Testis (tissue), 3 donors: ENCODE measurements around the gene ASIC4. TPM values are rescaled to one million over a fixed set of nuclear protein-coding genes. Genes with fewer than 3 reads are reported as not detected.

Experiments used
- DNase-seq: peaks from one replicate; pipeline ENCODE4 v3.0.0-alpha.2; 2019
- H3K27ac ChIP-seq, 2 donors: fragments of 200-600 bp; sonication (generic); one replicate each; pipeline ENCODE4 v1.5.1; 2019
- H3K27me3 ChIP-seq: fragments of 200-600 bp; sonication (generic); one replicate; pipeline ENCODE4 v1.5.1; 2019
- H3K36me3 ChIP-seq: fragments of 200-600 bp; sonication (generic); one replicate; pipeline ENCODE4 v1.5.1; 2017; ENCODE audit warnings: low read depth; ENCODE audit errors: missing control alignments
- H3K4me1 ChIP-seq: fragments of 200-600 bp; sonication (generic); one replicate; pipeline ENCODE4 v1.5.1; 2019
- H3K4me3 ChIP-seq, 2 donors: fragments of 200-600 bp; sonication (generic); one replicate each; pipeline ENCODE4 v1.5.1; 2017 to 2019
- H3K9me3 ChIP-seq: fragments of 200-600 bp; sonication (generic); one replicate; pipeline ENCODE4 v1.5.1; 2017
- CTCF ChIP-seq, 3 experiments: fragments of 450-650 bp in 2 of 3; fragments of 200-600 bp in 1 of 3; sonication (generic) in 1 of 3; IDR thresholded peaks; one replicate each; pipeline ENCODE4 v1.5.1; 2016 to 2019; ENCODE audit warnings: antibody characterized with exemption in 3 of 3, mild to moderate bottlenecking in 2 of 3, moderate library complexity in 1 of 3
- POLR2A ChIP-seq: fragments of 450-650 bp; IDR thresholded peaks from one replicate; pipeline ENCODE4 v1.6.1; 2017; ENCODE audit warnings: antibody characterized with exemption, mild to moderate bottlenecking, moderate library complexity
- WGBS, 2 donors: methylation state at CpG; one replicate each; pipeline ENCODE4 v1.1.5; 2018; 5-methylcytosine and 5-hydroxymethylcytosine counted together
- intact Hi-C: fragments of 100-400 bp; cut with DNase I; formaldehyde crosslinking; loops from one replicate; pipeline ENCODE4 v1.15.1; 2023; ENCODE audit warnings: low total_unique reads
- polyA plus RNA-seq: library from polyadenylated mRNA; stranded (reverse); fragments of 350-450 nt; fragmentation: Illumina TruSeq; extraction: RNeasy Lipid Tissue Mini Kit (QIAGEN cat#74804); gene quantifications from one replicate; pipeline ENCODE4 v1.2.3, GENCODE V29; 2014; ENCODE audit warnings: low read depth, low replicate concordance; ENCODE audit not compliant: insufficient read depth
- total RNA-seq, 2 donors: library from RNA; depleted of rRNA; stranded (reverse); fragments of >200 nt; gene quantifications; one replicate each; pipeline ENCODE4 v1.2.3, GENCODE V29; 2016

Gene ASIC4
- total and polyA plus RNA-seq, 3 donors from 2014 or later = 1.5 to 4.6 (median 2.0) TPM

- 78 to 89% methylated on average over 11 of the region's 14 CpGs for WGBS, 2 donors
- H3K4me3 ChIP-seq = no peak overlapping the region
- intact Hi-C loops = no loop called here
- no peaks in the 10 kb centered on the region for H3K36me3 ChIP-seq
- TF ChIP-seq POLR2A (no peak), CTCF (IDR thresholded peaks at IDR 0.05) (no peak)
- no peak overlapping the region for H3K27ac ChIP-seq
- H3K9me3 ChIP-seq = no peaks in the 10 kb centered on the region
- H3K27me3 ChIP-seq = no peaks in the 10 kb centered on the region
- no peak for DNase-seq
- H3K4me1 ChIP-seq = peaks cover 4% of the 10 kb centered on the region
These were observed 25.5 kb upstream of the ASIC4 start for GRCh38 chr2:219488844-219489194.

- Histone ChIP-seq H3K4me3 (no peak overlapping the region), H3K36me3 (no peaks in the 10 kb centered on the region), H3K4me1 (peaks cover under 1% of the 10 kb centered on the region), H3K27ac (no peak overlapping the region), H3K9me3 (no peaks in the 10 kb centered on the region), H3K27me3 (no peaks in the 10 kb centered on the region)
- TF ChIP-seq CTCF (IDR thresholded peaks at IDR 0.05) = no peak
- no peak for TF ChIP-seq POLR2A
- DNase-seq = no peak
- intact Hi-C loops = no loop called here
- WGBS, 2 donors = 87 to 95% methylated on average over 9 of the region's 9 CpGs
These were observed 25.0 kb upstream of the ASIC4 start for GRCh38 chr2:219489315-219489714.

GRCh38 chr2:219490186-219490585 is 24.1 kb upstream of the ASIC4 start:
- no peak for DNase-seq
- Histone ChIP-seq H3K27me3 (no peaks in the 10 kb centered on the region), H3K36me3 (no peaks in the 10 kb centered on the region), H3K4me3 (no peak overlapping the region), H3K9me3 (no peaks in the 10 kb centered on the region), H3K27ac (no peak overlapping the region), H3K4me1 (no peaks in the 10 kb centered on the region)
- TF ChIP-seq POLR2A (no peak), CTCF (IDR thresholded peaks at IDR 0.05) (no peak)
- 91 to 93% methylated on average over 23 of the region's 23 CpGs for WGBS, 2 donors
- intact Hi-C loops = no loop called here

GRCh38 chr2:219490600-219491130 is 23.6 kb upstream of the ASIC4 start:
- no peak for DNase-seq
- H3K27ac ChIP-seq = no peak overlapping the region
- no peaks in the 10 kb centered on the region for H3K27me3 ChIP-seq
- no peaks in the 10 kb centered on the region for H3K4me1 ChIP-seq
- H3K9me3 ChIP-seq = no peaks in the 10 kb centered on the region
- H3K4me3 ChIP-seq = no peak overlapping the region
- TF ChIP-seq CTCF (IDR thresholded peaks at IDR 0.05) (no peak), POLR2A (no peak)
- 92 to 95% methylated on average over 2 to 10 of the region's 10 CpGs for WGBS, 2 donors
- no peaks in the 10 kb centered on the region for H3K36me3 ChIP-seq
- intact Hi-C loops = no loop called here

GRCh38 chr2:219491278-219491963 is 22.9 kb upstream of the ASIC4 start:
- H3K27me3 ChIP-seq = no peaks in the 10 kb centered on the region
- no peak overlapping the region for H3K4me3 ChIP-seq
- DNase-seq = no peak
- no peaks in the 10 kb centered on the region for H3K4me1 ChIP-seq
- H3K27ac ChIP-seq = no peak overlapping the region
- no peak for TF ChIP-seq CTCF (IDR thresholded peaks at IDR 0.05)
- no peak for TF ChIP-seq POLR2A
- intact Hi-C loops = no loop called here
- 84 to 88% methylated on average over 12 to 14 of the region's 14 CpGs for WGBS, 2 donors
- no peaks in the 10 kb centered on the region for H3K36me3 ChIP-seq
- H3K9me3 ChIP-seq = no peaks in the 10 kb centered on the region
